ENCODE data around the gene PANK4.

PANK4 gene

GRCh38 chr1:2527556-2527860 is 1.1 kb upstream of the PANK4 start:
- Histone ChIP-seq H3K27me3 (ENCODE audit: insufficient read depth, low read depth) (peaks cover 50% of the 10 kb centered on the region), H3K4me1 (ENCODE audit: low read depth, poor library complexity, severe bottlenecking) (peaks cover 22% of the 10 kb centered on the region), H3K27ac (no peak overlapping the region), H3K4me3 (IDR thresholded peaks at IDR 0.05; ENCODE audit: insufficient read depth, low read depth, low read length) (no peak overlapping the region), H3K36me3 (ENCODE audit: insufficient read depth) (no peaks in the 10 kb centered on the region), H4K20me1 (ENCODE audit: insufficient read depth) (no peaks in the 10 kb centered on the region), H2AFZ (ENCODE audit: low read depth) (no peak overlapping the region), H3K4me2 (no peak overlapping the region), H3K9ac (no peak overlapping the region), H3K79me2 (ENCODE audit: insufficient read depth, low read depth) (peaks cover 34% of the 10 kb centered on the region)
- no peak for TF ChIP-seq CTCF (conservative IDR thresholded peaks at IDR 0.05; ENCODE audit: low read depth, low read length)

GRCh38 chr1:2526824-2527555 is 594 bp upstream of the PANK4 start:
- Histone ChIP-seq H3K27ac (no peak overlapping the region), H3K4me3 (IDR thresholded peaks at IDR 0.05; ENCODE audit: insufficient read depth, low read depth, low read length) (no peak overlapping the region), H3K36me3 (ENCODE audit: insufficient read depth) (no peaks in the 10 kb centered on the region), H3K79me2 (ENCODE audit: insufficient read depth, low read depth) (peaks cover 39% of the 10 kb centered on the region), H3K4me2 (peak overlapping the region; percentile 72), H4K20me1 (ENCODE audit: insufficient read depth) (no peaks in the 10 kb centered on the region), H3K27me3 (ENCODE audit: insufficient read depth, low read depth) (peaks cover 45% of the 10 kb centered on the region), H3K9ac (no peak overlapping the region; the same call in 1 of the 2 replicates), H3K4me1 (ENCODE audit: low read depth, poor library complexity, severe bottlenecking) (peaks cover 22% of the 10 kb centered on the region), H2AFZ (ENCODE audit: low read depth) (peak overlapping the region; percentile 13; the same call in 1 of the 2 replicates)
- TF ChIP-seq CTCF (conservative IDR thresholded peaks at IDR 0.05; ENCODE audit: low read depth, low read length), result no peak

- Histone ChIP-seq H3K27ac (no peak overlapping the region), H3K36me3 (ENCODE audit: insufficient read depth) (peaks cover 4% of the 10 kb centered on the region; the same call in 1 of the 2 replicates), H3K27me3 (ENCODE audit: insufficient read depth, low read depth) (peaks cover 30% of the 10 kb centered on the region), H3K4me1 (ENCODE audit: low read depth, poor library complexity, severe bottlenecking) (peaks cover 22% of the 10 kb centered on the region), H3K9ac (peak overlapping the region; percentile 67; the same call in 1 of the 2 replicates), H4K20me1 (ENCODE audit: insufficient read depth) (no peaks in the 10 kb centered on the region), H3K79me2 (ENCODE audit: insufficient read depth, low read depth) (peaks cover 39% of the 10 kb centered on the region), H3K4me2 (peak overlapping the region; percentile 98), H3K4me3 (IDR thresholded peaks at IDR 0.05; ENCODE audit: insufficient read depth, low read depth, low read length) (peak overlapping the region; percentile 85), H2AFZ (ENCODE audit: low read depth) (peak overlapping the region; percentile 25; the same call in 1 of the 2 replicates)
- TF ChIP-seq CTCF (conservative IDR thresholded peaks at IDR 0.05; ENCODE audit: low read depth, low read length), result no peak
Observed at GRCh38 chr1:2525572-2525919, 850 bp downstream of the PANK4 start.

GRCh38 chr1:2523891-2524609 is 2.3 kb downstream of the PANK4 start:
- no peak overlapping the region for H3K9ac ChIP-seq
- H2AFZ ChIP-seq (ENCODE audit: low read depth), result no peak overlapping the region
- peaks cover 6% of the 10 kb centered on the region; the same call in 1 of the 2 replicates for H3K36me3 ChIP-seq (ENCODE audit: insufficient read depth)
- H3K4me2 ChIP-seq, result peak overlapping the region; percentile 98; the same call in 1 of the 2 replicates
- peaks cover 39% of the 10 kb centered on the region for H3K79me2 ChIP-seq (ENCODE audit: insufficient read depth, low read depth)
- peaks cover 20% of the 10 kb centered on the region for H3K27me3 ChIP-seq (ENCODE audit: insufficient read depth, low read depth)
- no peaks in the 10 kb centered on the region for H4K20me1 ChIP-seq (ENCODE audit: insufficient read depth)
- peaks cover 22% of the 10 kb centered on the region for H3K4me1 ChIP-seq (ENCODE audit: low read depth, poor library complexity, severe bottlenecking)
- TF ChIP-seq CTCF (conservative IDR thresholded peaks at IDR 0.05; ENCODE audit: low read depth, low read length), result no peak
- H3K27ac ChIP-seq, result no peak overlapping the region
- no peak overlapping the region for H3K4me3 ChIP-seq (IDR thresholded peaks at IDR 0.05; ENCODE audit: insufficient read depth, low read depth, low read length)

All from KMS-11 (cell line).